Ovary (tissue), 3 donors: ENCODE results near the gene GRXCR2.

Experiments used
- CTCF ChIP-seq, 3 donors: fragments of 450-650 bp in 2 of 3; fragments of 200-600 bp in 1 of 3; IDR thresholded peaks; one replicate each; pipeline versions ENCODE4 v1.5.1 to v1.8.0; 2016 to 2022; ENCODE audit warnings: antibody characterized with exemption in 3 of 3, mild to moderate bottlenecking in 1 of 3
- EP300 ChIP-seq: sonication (generic); formaldehyde crosslinking; IDR thresholded peaks from one replicate; pipeline ENCODE4 v1.6.1; 2017; ENCODE audit warnings: antibody characterized with exemption
- POLR2A ChIP-seq: fragments of 450-650 bp; IDR thresholded peaks from one replicate; pipeline ENCODE4 v1.6.1; 2017; ENCODE audit warnings: antibody characterized with exemption, mild to moderate bottlenecking, moderate library complexity
- donor health status: DM: no; HTN: no; CAD: no.

- TF ChIP-seq CTCF (IDR thresholded peaks at IDR 0.05) (no peak), POLR2A (no peak), EP300 (no peak)
Observed at GRCh38 chr5:145840458-145841132, 32.2 kb downstream of the GRXCR2 start.
